ENCODE data around the gene CHRNB2.

DNA sequence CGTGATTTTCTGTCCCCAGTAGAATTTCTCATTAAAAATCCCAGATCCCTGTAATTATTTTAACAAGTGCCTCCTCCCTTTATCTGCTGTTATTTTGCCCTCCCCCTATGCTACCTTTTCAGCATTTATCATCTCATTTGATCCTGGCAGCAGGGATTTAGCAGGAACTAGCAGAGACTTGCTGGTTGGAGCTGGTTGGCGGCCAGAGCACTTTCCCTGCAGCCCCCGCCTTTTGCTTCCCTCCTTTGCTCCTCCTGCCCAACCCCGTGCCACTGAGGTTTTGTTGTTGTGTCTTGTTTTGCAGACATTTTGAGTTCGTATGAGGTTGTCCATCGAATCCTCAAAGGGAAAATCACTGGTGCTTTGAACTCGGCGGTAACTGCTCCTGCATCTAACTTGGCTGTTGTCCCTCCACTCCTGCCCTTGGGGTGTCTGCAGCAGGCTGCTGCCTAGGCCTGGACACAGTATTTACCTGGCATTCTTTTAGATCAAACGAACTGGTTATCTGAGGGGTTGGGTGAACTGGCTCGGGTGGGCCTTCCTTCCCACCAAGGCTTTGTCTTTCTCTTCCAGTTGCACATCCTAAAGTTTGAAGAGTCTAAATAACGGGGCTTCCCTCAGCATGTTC, 20.4 kb upstream of the CHRNB2 start:
- TF ChIP-seq, protein P1, sequence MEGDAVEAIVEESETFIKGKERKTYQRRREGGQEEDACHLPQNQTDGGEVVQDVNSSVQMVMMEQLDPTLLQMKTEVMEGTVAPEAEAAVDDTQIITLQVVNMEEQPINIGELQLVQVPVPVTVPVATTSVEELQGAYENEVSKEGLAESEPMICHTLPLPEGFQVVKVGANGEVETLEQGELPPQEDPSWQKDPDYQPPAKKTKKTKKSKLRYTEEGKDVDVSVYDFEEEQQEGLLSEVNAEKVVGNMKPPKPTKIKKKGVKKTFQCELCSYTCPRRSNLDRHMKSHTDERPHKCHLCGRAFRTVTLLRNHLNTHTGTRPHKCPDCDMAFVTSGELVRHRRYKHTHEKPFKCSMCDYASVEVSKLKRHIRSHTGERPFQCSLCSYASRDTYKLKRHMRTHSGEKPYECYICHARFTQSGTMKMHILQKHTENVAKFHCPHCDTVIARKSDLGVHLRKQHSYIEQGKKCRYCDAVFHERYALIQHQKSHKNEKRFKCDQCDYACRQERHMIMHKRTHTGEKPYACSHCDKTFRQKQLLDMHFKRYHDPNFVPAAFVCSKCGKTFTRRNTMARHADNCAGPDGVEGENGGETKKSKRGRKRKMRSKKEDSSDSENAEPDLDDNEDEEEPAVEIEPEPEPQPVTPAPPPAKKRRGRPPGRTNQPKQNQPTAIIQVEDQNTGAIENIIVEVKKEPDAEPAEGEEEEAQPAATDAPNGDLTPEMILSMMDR (conservative IDR thresholded peaks at IDR 0.05; ENCODE audit: low read length) = no peak
- TF ChIP-seq EZH2phosphoT487 (IDR thresholded peaks at IDR 0.05; ENCODE audit: borderline replicate concordance) = no peak
